ENCODE data around the gene INHBC.

DNA sequence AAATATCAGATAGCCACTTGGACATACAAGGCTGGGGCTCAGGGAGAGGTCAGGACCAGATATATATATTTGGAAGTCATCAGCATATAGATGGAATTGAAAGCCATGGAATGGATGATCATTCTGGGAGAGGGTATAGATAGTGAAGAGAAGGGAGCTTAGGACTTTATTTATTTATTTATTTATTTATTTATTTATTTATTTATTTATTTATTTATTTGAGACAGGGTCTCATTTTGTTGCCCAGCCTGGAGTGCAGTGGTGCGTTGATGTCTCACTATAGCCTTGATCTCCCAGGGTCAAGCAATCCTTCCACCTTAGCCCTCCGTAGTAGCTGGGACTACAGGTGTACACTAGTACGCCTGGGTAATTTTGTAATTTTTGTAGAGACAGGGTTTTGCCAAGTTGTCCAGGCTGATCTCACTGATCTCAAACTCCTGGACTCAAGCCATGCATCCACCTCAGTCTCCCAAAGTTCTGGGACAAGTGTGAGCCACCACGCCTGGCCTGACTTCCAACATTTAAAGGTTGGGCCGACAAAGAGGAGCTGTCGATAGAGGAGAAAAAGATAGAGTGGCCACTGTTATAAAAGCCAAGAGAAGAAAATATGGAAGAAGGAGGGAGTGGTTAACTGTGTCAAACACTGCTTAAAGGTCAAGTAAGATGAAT, 11.8 kb downstream of the INHBC start:
- TF ChIP-seq, protein P1, sequence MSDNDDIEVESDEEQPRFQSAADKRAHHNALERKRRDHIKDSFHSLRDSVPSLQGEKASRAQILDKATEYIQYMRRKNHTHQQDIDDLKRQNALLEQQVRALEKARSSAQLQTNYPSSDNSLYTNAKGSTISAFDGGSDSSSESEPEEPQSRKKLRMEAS (IDR thresholded peaks at IDR 0.05; ENCODE audit: low read depth) = no peak
- TF ChIP-seq, protein P2, sequence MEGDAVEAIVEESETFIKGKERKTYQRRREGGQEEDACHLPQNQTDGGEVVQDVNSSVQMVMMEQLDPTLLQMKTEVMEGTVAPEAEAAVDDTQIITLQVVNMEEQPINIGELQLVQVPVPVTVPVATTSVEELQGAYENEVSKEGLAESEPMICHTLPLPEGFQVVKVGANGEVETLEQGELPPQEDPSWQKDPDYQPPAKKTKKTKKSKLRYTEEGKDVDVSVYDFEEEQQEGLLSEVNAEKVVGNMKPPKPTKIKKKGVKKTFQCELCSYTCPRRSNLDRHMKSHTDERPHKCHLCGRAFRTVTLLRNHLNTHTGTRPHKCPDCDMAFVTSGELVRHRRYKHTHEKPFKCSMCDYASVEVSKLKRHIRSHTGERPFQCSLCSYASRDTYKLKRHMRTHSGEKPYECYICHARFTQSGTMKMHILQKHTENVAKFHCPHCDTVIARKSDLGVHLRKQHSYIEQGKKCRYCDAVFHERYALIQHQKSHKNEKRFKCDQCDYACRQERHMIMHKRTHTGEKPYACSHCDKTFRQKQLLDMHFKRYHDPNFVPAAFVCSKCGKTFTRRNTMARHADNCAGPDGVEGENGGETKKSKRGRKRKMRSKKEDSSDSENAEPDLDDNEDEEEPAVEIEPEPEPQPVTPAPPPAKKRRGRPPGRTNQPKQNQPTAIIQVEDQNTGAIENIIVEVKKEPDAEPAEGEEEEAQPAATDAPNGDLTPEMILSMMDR (IDR thresholded peaks at IDR 0.05) = no peak
- TF ChIP-seq NRF1 (IDR thresholded peaks at IDR 0.05; ENCODE audit: low read depth, low read length) (no peak), EP300 (IDR thresholded peaks at IDR 0.05; ENCODE audit: borderline replicate concordance in 1 of 2, low read depth in 1 of 2, low read length in 1 of 2) (no peak), EZH2phosphoT487 (IDR thresholded peaks at IDR 0.05; ENCODE audit: borderline replicate concordance, low read depth) (no peak)
- TF ChIP-seq, protein P3, sequence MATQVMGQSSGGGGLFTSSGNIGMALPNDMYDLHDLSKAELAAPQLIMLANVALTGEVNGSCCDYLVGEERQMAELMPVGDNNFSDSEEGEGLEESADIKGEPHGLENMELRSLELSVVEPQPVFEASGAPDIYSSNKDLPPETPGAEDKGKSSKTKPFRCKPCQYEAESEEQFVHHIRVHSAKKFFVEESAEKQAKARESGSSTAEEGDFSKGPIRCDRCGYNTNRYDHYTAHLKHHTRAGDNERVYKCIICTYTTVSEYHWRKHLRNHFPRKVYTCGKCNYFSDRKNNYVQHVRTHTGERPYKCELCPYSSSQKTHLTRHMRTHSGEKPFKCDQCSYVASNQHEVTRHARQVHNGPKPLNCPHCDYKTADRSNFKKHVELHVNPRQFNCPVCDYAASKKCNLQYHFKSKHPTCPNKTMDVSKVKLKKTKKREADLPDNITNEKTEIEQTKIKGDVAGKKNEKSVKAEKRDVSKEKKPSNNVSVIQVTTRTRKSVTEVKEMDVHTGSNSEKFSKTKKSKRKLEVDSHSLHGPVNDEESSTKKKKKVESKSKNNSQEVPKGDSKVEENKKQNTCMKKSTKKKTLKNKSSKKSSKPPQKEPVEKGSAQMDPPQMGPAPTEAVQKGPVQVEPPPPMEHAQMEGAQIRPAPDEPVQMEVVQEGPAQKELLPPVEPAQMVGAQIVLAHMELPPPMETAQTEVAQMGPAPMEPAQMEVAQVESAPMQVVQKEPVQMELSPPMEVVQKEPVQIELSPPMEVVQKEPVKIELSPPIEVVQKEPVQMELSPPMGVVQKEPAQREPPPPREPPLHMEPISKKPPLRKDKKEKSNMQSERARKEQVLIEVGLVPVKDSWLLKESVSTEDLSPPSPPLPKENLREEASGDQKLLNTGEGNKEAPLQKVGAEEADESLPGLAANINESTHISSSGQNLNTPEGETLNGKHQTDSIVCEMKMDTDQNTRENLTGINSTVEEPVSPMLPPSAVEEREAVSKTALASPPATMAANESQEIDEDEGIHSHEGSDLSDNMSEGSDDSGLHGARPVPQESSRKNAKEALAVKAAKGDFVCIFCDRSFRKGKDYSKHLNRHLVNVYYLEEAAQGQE (IDR thresholded peaks at IDR 0.05; ENCODE audit: low read depth, low read length) = no peak
